ENCODE results near the gene PLA2G2F. TPM values are rescaled to one million over a fixed set of nuclear protein-coding genes. Genes with fewer than 3 reads are reported as not detected.

PLA2G2F gene
- total RNA-seq, 2 donors from 2014 or later, result not detected

- DNase-seq (ENCODE audit: low spot score in 2 of 2), result no peak
- no peaks in the 10 kb centered on the region for H3K9me3 Mint-ChIP-seq
- peaks cover 0 to 12% of the 10 kb centered on the region in 2 donors for H3K36me3 Mint-ChIP-seq
- peak overlapping the region in 1 of 2 donors; percentile 12 for H3K27ac Mint-ChIP-seq
- no peak for ATAC-seq
Measured at GRCh38 chr1:20188455-20188817, 49.3 kb downstream of the PLA2G2F start.

GRCh38 chr1:20189664-20190063, 50.5 kb downstream of the PLA2G2F start:
- DNase-seq (ENCODE audit: low spot score in 2 of 2) (no peak), ATAC-seq (no peak)
- H3K27ac Mint-ChIP-seq, result no peak overlapping the region
- no peaks in the 10 kb centered on the region for H3K36me3 Mint-ChIP-seq
- H3K9me3 Mint-ChIP-seq, result no peaks in the 10 kb centered on the region

GRCh38 chr1:20190256-20191160, 51.4 kb downstream of the PLA2G2F start:
- DNase-seq (ENCODE audit: low spot score in 2 of 2) (no peak), ATAC-seq (no peak)
- H3K27ac Mint-ChIP-seq, result no peak overlapping the region
- no peaks in the 10 kb centered on the region for H3K36me3 Mint-ChIP-seq
- H3K9me3 Mint-ChIP-seq, result no peaks in the 10 kb centered on the region

GRCh38 chr1:20191266-20191825, 52.2 kb downstream of the PLA2G2F start:
- Mint-ChIP-seq H3K36me3 (no peaks in the 10 kb centered on the region), H3K9me3 (no peaks in the 10 kb centered on the region), H3K27ac (no peak overlapping the region)
- DNase-seq (ENCODE audit: low spot score in 2 of 2) (no peak), ATAC-seq (no peak)

GRCh38 chr1:20192364-20192763, 53.2 kb downstream of the PLA2G2F start:
- Mint-ChIP-seq H3K9me3 (no peaks in the 10 kb centered on the region), H3K36me3 (no peaks in the 10 kb centered on the region), H3K27ac (no peak overlapping the region)
- DNase-seq (ENCODE audit: low spot score in 2 of 2), result no peak
- no peak for ATAC-seq

- DNase-seq (ENCODE audit: low spot score in 2 of 2), result no peak
- no peak for ATAC-seq
- Mint-ChIP-seq H3K36me3 (no peaks in the 10 kb centered on the region), H3K27ac (no peak overlapping the region), H3K9me3 (no peaks in the 10 kb centered on the region)
Measured at GRCh38 chr1:20192871-20193411, 53.8 kb downstream of the PLA2G2F start.

- DNase-seq (ENCODE audit: low spot score in 2 of 2) (no peak), ATAC-seq (no peak)
- Mint-ChIP-seq H3K27ac (no peak overlapping the region), H3K36me3 (no peaks in the 10 kb centered on the region), H3K9me3 (no peaks in the 10 kb centered on the region)
Measured at GRCh38 chr1:20194224-20194623, 55.1 kb downstream of the PLA2G2F start.

- H3K27ac Mint-ChIP-seq, result no peak overlapping the region
Measured at GRCh38 chr1:20194757-20195461, 55.8 kb downstream of the PLA2G2F start.

GRCh38 chr1:20195462-20195780, 56.3 kb downstream of the PLA2G2F start:
- ATAC-seq (no peak), DNase-seq (ENCODE audit: low spot score in 2 of 2) (no peak)
- H3K9me3 Mint-ChIP-seq, result no peaks in the 10 kb centered on the region
- no peaks in the 10 kb centered on the region for H3K36me3 Mint-ChIP-seq
- no peak overlapping the region for H3K27ac Mint-ChIP-seq

More at GRCh38 chr1:20194757-20195461, 55.8 kb downstream of the PLA2G2F start:
- Mint-ChIP-seq H3K9me3 (no peaks in the 10 kb centered on the region), H3K36me3 (no peaks in the 10 kb centered on the region)
- DNase-seq (ENCODE audit: low spot score in 2 of 2), result peak in 1 of 2 donors; percentile 80
- ATAC-seq, result peak; percentile 79 to 83

GRCh38 chr1:20197329-20197791, 58.2 kb downstream of the PLA2G2F start:
- no peaks in the 10 kb centered on the region for H3K9me3 Mint-ChIP-seq
- no peaks in the 10 kb centered on the region for H3K36me3 Mint-ChIP-seq
- no peak for DNase-seq (ENCODE audit: low spot score in 2 of 2)
- ATAC-seq, result no peak
- H3K27ac Mint-ChIP-seq, result no peak overlapping the region

- no peak for DNase-seq (ENCODE audit: low spot score in 2 of 2)
- no peak for ATAC-seq
- Mint-ChIP-seq H3K36me3 (no peaks in the 10 kb centered on the region), H3K9me3 (no peaks in the 10 kb centered on the region), H3K27ac (no peak overlapping the region)
Measured at GRCh38 chr1:20198296-20198695, 59.2 kb downstream of the PLA2G2F start.

- no peak for ATAC-seq
- no peak for DNase-seq (ENCODE audit: low spot score in 2 of 2)
- Mint-ChIP-seq H3K27ac (peak overlapping the region in 1 of 2 donors; percentile 81), H3K36me3 (no peaks in the 10 kb centered on the region), H3K9me3 (no peaks in the 10 kb centered on the region)
Measured at GRCh38 chr1:20198918-20199317, 59.8 kb downstream of the PLA2G2F start.

GRCh38 chr1:20199403-20199802, 60.3 kb downstream of the PLA2G2F start:
- no peak for DNase-seq (ENCODE audit: low spot score in 2 of 2)
- Mint-ChIP-seq H3K36me3 (no peaks in the 10 kb centered on the region), H3K27ac (no peak overlapping the region), H3K9me3 (no peaks in the 10 kb centered on the region)
- no peak for ATAC-seq

GRCh38 chr1:20199840-20200239, 60.7 kb downstream of the PLA2G2F start:
- no peak for DNase-seq (ENCODE audit: low spot score in 2 of 2)
- Mint-ChIP-seq H3K9me3 (no peaks in the 10 kb centered on the region), H3K27ac (no peak overlapping the region), H3K36me3 (no peaks in the 10 kb centered on the region)
- ATAC-seq, result no peak
